Measurements from ENCODE around the gene MAP2K4.
"Not testable (repeated sequence)": the region's sequence is repeated elsewhere in the genome, so short reads cannot be mapped to it uniquely, and the experiment has no call there.

MAP2K4 gene

GRCh38 chr17:12094336-12094735 lies 73.7 kb downstream of the MAP2K4 start:
- DNase-seq: no peak

- DNase-seq: no peak
Observed at GRCh38 chr17:12095522-12095921, 74.8 kb downstream of the MAP2K4 start.

- DNase-seq: no peak
Observed at GRCh38 chr17:12097326-12097725, 76.6 kb downstream of the MAP2K4 start.

GRCh38 chr17:12098568-12098967 lies 77.9 kb downstream of the MAP2K4 start:
- DNase-seq: no peak

- DNase-seq: no peak
Observed at GRCh38 chr17:12099412-12099811, 78.7 kb downstream of the MAP2K4 start.

- DNase-seq: no peak
Observed at GRCh38 chr17:12104831-12105230, 84.2 kb downstream of the MAP2K4 start.

- DNase-seq: no peak
Observed at GRCh38 chr17:12107905-12108304, 87.2 kb downstream of the MAP2K4 start.

- DNase-seq: no peak
Observed at GRCh38 chr17:12110906-12111305, 90.2 kb downstream of the MAP2K4 start.

GRCh38 chr17:12113156-12113555 lies 92.5 kb downstream of the MAP2K4 start:
- no peak for DNase-seq

GRCh38 chr17:12114686-12115418 lies 94.2 kb downstream of the MAP2K4 start:
- DNase-seq: no peak

GRCh38 chr17:12116143-12116542 lies 95.5 kb downstream of the MAP2K4 start:
- DNase-seq: no peak

GRCh38 chr17:12118617-12119016 lies 97.9 kb downstream of the MAP2K4 start:
- DNase-seq: no peak

- no peak for DNase-seq
Observed at GRCh38 chr17:12122075-12122474, 101.4 kb downstream of the MAP2K4 start.

GRCh38 chr17:12127177-12127576 lies 106.5 kb downstream of the MAP2K4 start:
- no peak for DNase-seq

- no peak for DNase-seq
Observed at GRCh38 chr17:12127667-12128066, 107.0 kb downstream of the MAP2K4 start.

- DNase-seq: no peak
Observed at GRCh38 chr17:12128946-12129345, 108.3 kb downstream of the MAP2K4 start.

GRCh38 chr17:12133183-12133582 lies 112.5 kb downstream of the MAP2K4 start:
- no peak for DNase-seq

- no peak for DNase-seq
Observed at GRCh38 chr17:12134101-12134500, 113.4 kb downstream of the MAP2K4 start.

- DNase-seq: no peak
Observed at GRCh38 chr17:12134587-12134986, 113.9 kb downstream of the MAP2K4 start.

GRCh38 chr17:12136243-12136642 lies 115.6 kb downstream of the MAP2K4 start:
- no peak for DNase-seq

GRCh38 chr17:12136646-12137045 lies 116.0 kb downstream of the MAP2K4 start:
- DNase-seq: no peak

GRCh38 chr17:12137859-12138258 lies 117.2 kb downstream of the MAP2K4 start:
- no peak for DNase-seq

- DNase-seq: no peak
Observed at GRCh38 chr17:12140685-12141084, 120.0 kb downstream of the MAP2K4 start.

GRCh38 chr17:12162187-12162586 lies 141.5 kb downstream of the MAP2K4 start:
- not testable (repeated sequence) for DNase-seq

- no peak for DNase-seq
Observed at GRCh38 chr17:12164085-12164484, 143.4 kb downstream of the MAP2K4 start.
